Activated CD8-positive, alpha-beta T cell treated with anti-CD3 and anti-CD28 coated beads for 36 hours (primary cell): Measurements from ENCODE around the gene SMIM28. TPM values are rescaled to one million over a fixed set of nuclear protein-coding genes. Genes with fewer than 3 reads are reported as not detected.

Experiments used
- ATAC-seq: fragments of 200-7000 bp; cut with Tn5 transposase; one replicate; pipeline ENCODE4 v1.10.0; 2021; ENCODE audit warnings: mild to moderate bottlenecking, moderate library complexity
- CTCF ChIA-PET: fragments of 350-600 bp; sonication (Branson Sonifier 250); formaldehyde crosslinking; loops from one replicate; lab custom pipeline; 2021; ENCODE audit warnings: antibody characterized with exemption; lab: Charles Lee
- POLR2A ChIA-PET: fragments of 350-600 bp; sonication (Branson Sonifier 250); formaldehyde crosslinking; loops from one replicate; lab custom pipeline; 2021; ENCODE audit warnings: antibody characterized with exemption; lab: Charles Lee
- DNase-seq: peaks from one replicate; pipeline ENCODE4 v3.0.0-alpha.2; 2020
- H3K27ac Mint-ChIP-seq: one replicate; pipeline ENCODE4 v1.8.0; 2021; ENCODE audit warnings: mild to moderate bottlenecking, mixed read lengths
- H3K27me3 Mint-ChIP-seq: one replicate; pipeline ENCODE4 v1.8.0; 2021; ENCODE audit warnings: mixed read lengths
- H3K36me3 Mint-ChIP-seq: one replicate; pipeline ENCODE4 v1.8.0; 2021; ENCODE audit warnings: low read depth, mixed read lengths
- H3K4me1 Mint-ChIP-seq: one replicate; pipeline ENCODE4 v1.8.0; 2021; ENCODE audit warnings: low read depth, mixed read lengths
- H3K4me3 Mint-ChIP-seq: one replicate; pipeline ENCODE4 v1.8.0; 2021; ENCODE audit warnings: mild to moderate bottlenecking, moderate library complexity, mixed read lengths
- H3K9me3 Mint-ChIP-seq: one replicate; pipeline ENCODE4 v1.8.0; 2021; ENCODE audit warnings: mixed read lengths
- CTCF ChIP-seq: fragments of 200-600 bp; IDR thresholded peaks from one replicate; pipeline ENCODE4 v1.8.0; 2022; ENCODE audit warnings: antibody characterized with exemption, mild to moderate bottlenecking
- intact Hi-C: fragments of 100-400 bp; cut with micrococcal nuclease; formaldehyde crosslinking; loops from one replicate; pipeline ENCODE4 v1.10.0; 2022
- total RNA-seq, 2 experiments: library from RNA; stranded (reverse); gene quantifications; one replicate each; pipeline ENCODE4 v1.2.3, GENCODE V29; 2021

Gene SMIM28
- total RNA-seq, 2 experiments from 2014 or later: not detected

- TF ChIP-seq CTCF: no peak
- CTCF ChIA-PET: no interaction called here
- H3K4me1 Mint-ChIP-seq: no peaks in the 10 kb centered on the region
- ATAC-seq (no peak), DNase-seq (no peak)
- H3K36me3 Mint-ChIP-seq: no peaks in the 10 kb centered on the region
- no peak overlapping the region for H3K4me3 Mint-ChIP-seq
- H3K9me3 Mint-ChIP-seq: no peaks in the 10 kb centered on the region
- POLR2A ChIA-PET: interaction anchor here (0.6 kb wide), 1 partner anchor 87 kb away, joined by 4 read pairs; no protein-coding TSS in a partner anchor
- no peak overlapping the region for H3K27ac Mint-ChIP-seq
- intact Hi-C loops: no loop called here
- H3K27me3 Mint-ChIP-seq: peaks cover 7% of the 10 kb centered on the region
Observed at GRCh38 chr6:138389551-138389950, 11.8 kb downstream of the SMIM28 start.

- intact Hi-C loops: no loop called here
- H3K4me3 Mint-ChIP-seq: no peak overlapping the region
- H3K36me3 Mint-ChIP-seq: no peaks in the 10 kb centered on the region
- ATAC-seq (no peak), DNase-seq (no peak)
- POLR2A ChIA-PET: interaction anchor here (0.6 kb wide), 1 partner anchor 134 kb away, joined by 3 read pairs; no protein-coding TSS in a partner anchor
- no peak for TF ChIP-seq CTCF
- no peaks in the 10 kb centered on the region for H3K4me1 Mint-ChIP-seq
- no peak overlapping the region for H3K27ac Mint-ChIP-seq
- H3K27me3 Mint-ChIP-seq: peaks cover 3% of the 10 kb centered on the region
- CTCF ChIA-PET: interaction anchor here (0.6 to 0.7 kb wide), 3 partner anchors 9 to 75 kb away, joined by 3 read pairs; partner anchors contain the start of gene HEBP2
- no peaks in the 10 kb centered on the region for H3K9me3 Mint-ChIP-seq
Observed at GRCh38 chr6:138393871-138394783, 16.4 kb downstream of the SMIM28 start.

- POLR2A ChIA-PET: no interaction called here
- no peak for TF ChIP-seq CTCF
- H3K27me3 Mint-ChIP-seq: peaks cover 2% of the 10 kb centered on the region
Observed at GRCh38 chr6:138396709-138397108, 19.0 kb downstream of the SMIM28 start.

GRCh38 chr6:138397128-138398122 lies 19.7 kb downstream of the SMIM28 start:
- Mint-ChIP-seq H3K27me3 (peaks cover 2% of the 10 kb centered on the region), H3K36me3 (no peaks in the 10 kb centered on the region), H3K4me3 (no peak overlapping the region), H3K27ac (no peak overlapping the region), H3K9me3 (no peaks in the 10 kb centered on the region), H3K4me1 (no peaks in the 10 kb centered on the region)
- CTCF ChIA-PET: interaction anchor here (1.0 kb wide), 1 partner anchor 121 kb away, joined by 3 read pairs; no protein-coding TSS in a partner anchor
- ATAC-seq: no peak
- POLR2A ChIA-PET: no interaction called here
- no peak for TF ChIP-seq CTCF
- intact Hi-C loops: no loop called here
- DNase-seq: no peak

More at GRCh38 chr6:138396709-138397108, 19.0 kb downstream of the SMIM28 start:
- no peaks in the 10 kb centered on the region for H3K4me1 Mint-ChIP-seq
- DNase-seq: no peak
- CTCF ChIA-PET: interaction anchor here (1.0 kb wide), 1 partner anchor 121 kb away, joined by 3 read pairs; no protein-coding TSS in a partner anchor
- no peak overlapping the region for H3K4me3 Mint-ChIP-seq
- no peaks in the 10 kb centered on the region for H3K36me3 Mint-ChIP-seq
- H3K27ac Mint-ChIP-seq: no peak overlapping the region
- H3K9me3 Mint-ChIP-seq: no peaks in the 10 kb centered on the region
- intact Hi-C loops: no loop called here
- ATAC-seq: no peak
